ENCODE results near the gene NCAPH2. TPM values are rescaled to one million over a fixed set of nuclear protein-coding genes. Genes with fewer than 3 reads are reported as not detected.
A peak's percentile ranks its signal among the peaks of the same experiment; 100 is the strongest.

Gene NCAPH2
- polyA plus RNA-seq, 3 donors = 12.5 to 23.6 (median 18.1) TPM

- H3K9ac ChIP-seq (ENCODE audit: insufficient read depth, low read length, poor library complexity, severe bottlenecking) = peak within 1 kb of the TSS; percentile 100
Observed at GRCh38 chr22:50529897-50530579, 22.0 kb downstream of the NCAPH2 start, which contains the start of gene TYMP. TSS of gene TYMP (minus strand) at chr22:50530012. CDS start at chr22:50529709, 303 bp downstream.

DNA sequence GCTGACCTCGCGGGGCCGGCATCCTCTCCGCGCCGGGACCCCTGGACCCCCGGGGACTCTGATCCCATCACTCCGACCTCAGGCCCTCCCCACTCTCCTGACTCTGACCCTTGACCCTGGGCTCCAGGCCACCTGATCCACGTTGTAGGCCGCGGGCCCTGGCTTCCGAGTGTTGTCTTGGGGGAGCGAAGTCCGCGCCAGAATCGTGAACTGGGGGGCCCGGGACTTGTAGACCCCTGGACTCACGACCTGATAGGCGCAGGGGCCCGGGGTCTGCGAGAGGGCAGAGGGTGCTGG, 22.5 kb downstream of the NCAPH2 start:
- Histone ChIP-seq H3K9ac (ENCODE audit: insufficient read depth, low read length, poor library complexity, severe bottlenecking) (peak overlapping the region; percentile 100), H2AFZ (ENCODE audit: insufficient read depth, low read depth, low read length, poor library complexity, severe bottlenecking) (no peak overlapping the region), H3K27me3 (ENCODE audit: control insufficient read depth in 2 of 2, insufficient read depth in 2 of 2, low read length in 2 of 2) (no peaks in the 10 kb centered on the region), H3K79me2 (ENCODE audit: insufficient read depth, low read length) (peaks cover 76% of the 10 kb centered on the region), H3K27ac (ENCODE audit: low read depth in 1 of 2, low read length in 2 of 2) (peak overlapping the region; percentile 100), H3K4me2 (replicated peaks; ENCODE audit: extremely low read depth, low read length, poor library complexity, severe bottlenecking) (peak overlapping the region; percentile 95), H3K4me1 (ENCODE audit: control insufficient read depth in 1 of 2, insufficient read depth in 2 of 2, low read length in 2 of 2) (peaks cover 62 to 86% of the 10 kb centered on the region in 2 donors), H3K36me3 (replicated peaks in 1 of 2; ENCODE audit: control insufficient read depth in 1 of 2, insufficient read depth in 2 of 2, low read length in 2 of 2) (peaks cover 13 to 16% of the 10 kb centered on the region in 2 donors), H4K20me1 (ENCODE audit: insufficient read depth, low read length) (peaks cover 42% of the 10 kb centered on the region), H3K9me3 (replicated peaks in 1 of 2; ENCODE audit: control insufficient read depth in 1 of 2, insufficient read depth in 1 of 2, low read length in 2 of 2) (no peaks in the 10 kb centered on the region), H3K4me3 (replicated peaks in 1 of 3; ENCODE audit: low read depth in 2 of 3, low read length in 3 of 3) (peak overlapping the region; percentile 72 to 99 (median 92))
- no peak for TF ChIP-seq CTCF (IDR thresholded peaks at IDR 0.05)
- intact Hi-C loops (cut with micrococcal nuclease) = loop anchor here (1.0 to 10.0 kb wide), 4 partner anchors 12 to 596 kb away; partner anchors contain the start of gene TRABD (in 1 of the 2)
- Mint-ChIP-seq H3K4me1 (peaks cover 50% of the 10 kb centered on the region), H3K9me3 (no peaks in the 10 kb centered on the region), H3K36me3 (peaks cover 23 to 25% of the 10 kb centered on the region in 2 donors), H3K27ac (peak overlapping the region; percentile 99 to 100 (median 99)), H3K27me3 (ENCODE audit: low read depth in 3 of 3) (no peaks in the 10 kb centered on the region), H3K4me3 (peak overlapping the region; percentile 90 to 93)
- DNase-seq = peak in 2 of 3 donors; percentile 47 to 53
- under 1% methylated on average over 21 of the region's 21 CpGs for WGBS (ENCODE audit: insufficient coverage)

More at GRCh38 chr22:50529897-50530579, 22.0 kb downstream of the NCAPH2 start, which contains the start of gene TYMP:
- no peak for TF ChIP-seq CTCF (IDR thresholded peaks at IDR 0.05)
- Histone ChIP-seq H3K27ac (ENCODE audit: low read depth in 1 of 2, low read length in 2 of 2) (peak within 1 kb of the TSS; percentile 100), H3K27me3 (ENCODE audit: control insufficient read depth in 2 of 2, insufficient read depth in 2 of 2, low read length in 2 of 2) (no peaks in the 10 kb centered on the region), H3K4me3 (replicated peaks in 1 of 3; ENCODE audit: low read depth in 2 of 3, low read length in 3 of 3) (peak within 1 kb of the TSS; percentile 72 to 99 (median 92)), H4K20me1 (ENCODE audit: insufficient read depth, low read length) (peaks cover 47% of the 10 kb centered on the region), H2AFZ (ENCODE audit: insufficient read depth, low read depth, low read length, poor library complexity, severe bottlenecking) (no peak within 1 kb of the TSS), H3K79me2 (ENCODE audit: insufficient read depth, low read length) (peaks cover 77% of the 10 kb centered on the region), H3K4me2 (replicated peaks; ENCODE audit: extremely low read depth, low read length, poor library complexity, severe bottlenecking) (peak within 1 kb of the TSS; percentile 95), H3K4me1 (ENCODE audit: control insufficient read depth in 1 of 2, insufficient read depth in 2 of 2, low read length in 2 of 2) (peaks cover 61 to 85% of the 10 kb centered on the region in 2 donors), H3K9me3 (replicated peaks in 1 of 2; ENCODE audit: control insufficient read depth in 1 of 2, insufficient read depth in 1 of 2, low read length in 2 of 2) (no peaks in the 10 kb centered on the region), H3K36me3 (replicated peaks in 1 of 2; ENCODE audit: control insufficient read depth in 1 of 2, insufficient read depth in 2 of 2, low read length in 2 of 2) (peaks cover 13 to 16% of the 10 kb centered on the region in 2 donors)
- intact Hi-C loops (cut with micrococcal nuclease) = loop anchor here (1.0 to 10.0 kb wide), 7 partner anchors 12 to 595 kb away; partner anchors contain the start of genes CHKB (in 2 of the 2), SYCE3 (in 1 of the 2) and TRABD (in 1 of the 2)
- DNase-seq = peak; percentile 78 to 91 (median 81)
- Mint-ChIP-seq H3K27me3 (ENCODE audit: low read depth in 3 of 3) (no peaks in the 10 kb centered on the region), H3K36me3 (peaks cover 23 to 25% of the 10 kb centered on the region in 2 donors), H3K4me3 (peak within 1 kb of the TSS; percentile 91 to 95), H3K9me3 (no peaks in the 10 kb centered on the region), H3K27ac (peak within 1 kb of the TSS; percentile 99 to 100 (median 99)), H3K4me1 (peaks cover 47% of the 10 kb centered on the region)
- WGBS (ENCODE audit: insufficient coverage) = under 1% methylated on average over 92 of the region's 92 CpGs
